ENCODE measurements around the gene LRMDA.

The LRMDA gene

DNA sequence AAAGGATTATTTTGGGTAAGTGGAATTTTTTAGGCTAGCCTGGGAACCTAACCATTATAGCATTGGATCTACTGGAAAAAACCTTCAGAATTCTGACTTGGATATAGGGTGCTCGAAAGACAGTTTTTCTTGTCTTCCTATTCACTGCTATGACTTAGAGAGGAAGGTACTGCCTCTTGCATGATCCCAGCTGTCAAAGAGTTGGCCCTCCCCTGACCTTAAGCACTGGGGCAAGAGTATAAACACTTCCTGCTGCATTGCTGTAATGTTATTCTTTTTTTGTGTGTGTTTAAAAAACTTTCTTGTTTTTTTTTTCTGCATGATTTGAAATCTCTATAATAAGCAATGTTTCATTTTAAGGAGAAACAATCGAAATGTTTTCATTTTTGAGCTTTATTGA lies 113.0 kb downstream of the LRMDA start:
- DNase-seq: no peak

DNA sequence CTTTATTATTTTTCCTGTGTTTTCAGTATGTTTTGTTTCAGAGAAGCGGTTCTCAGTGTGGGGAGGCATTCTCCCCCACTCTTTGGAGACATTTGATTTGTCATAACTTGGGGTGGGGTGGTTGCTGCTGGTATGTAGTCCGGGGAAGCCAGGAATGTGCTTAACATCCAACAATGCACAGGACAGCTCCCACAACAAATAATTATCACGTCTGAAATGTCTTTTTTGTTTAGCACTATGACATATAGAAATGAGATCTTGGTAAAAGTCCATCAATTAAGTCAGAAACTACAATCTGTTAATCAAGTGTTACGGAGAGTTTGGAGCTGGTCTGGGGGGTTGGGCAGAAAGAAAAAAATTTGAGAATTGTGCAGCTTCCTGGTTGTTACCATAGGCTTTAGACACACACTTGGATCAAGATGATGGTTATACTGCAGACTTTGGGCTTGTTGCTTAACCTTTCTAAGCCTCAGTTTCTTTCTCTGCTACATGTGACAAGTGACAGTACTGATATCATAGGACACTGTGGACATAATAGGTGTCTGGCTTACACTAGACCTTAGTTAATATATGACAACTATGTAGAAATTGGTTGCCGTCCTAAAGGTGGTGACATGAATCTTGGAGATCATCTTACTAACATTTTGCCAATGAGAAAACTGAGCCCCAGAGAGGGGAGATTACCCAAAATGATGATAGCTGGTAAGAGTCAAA lies 113.7 kb downstream of the LRMDA start:
- DNase-seq: no peak

DNA sequence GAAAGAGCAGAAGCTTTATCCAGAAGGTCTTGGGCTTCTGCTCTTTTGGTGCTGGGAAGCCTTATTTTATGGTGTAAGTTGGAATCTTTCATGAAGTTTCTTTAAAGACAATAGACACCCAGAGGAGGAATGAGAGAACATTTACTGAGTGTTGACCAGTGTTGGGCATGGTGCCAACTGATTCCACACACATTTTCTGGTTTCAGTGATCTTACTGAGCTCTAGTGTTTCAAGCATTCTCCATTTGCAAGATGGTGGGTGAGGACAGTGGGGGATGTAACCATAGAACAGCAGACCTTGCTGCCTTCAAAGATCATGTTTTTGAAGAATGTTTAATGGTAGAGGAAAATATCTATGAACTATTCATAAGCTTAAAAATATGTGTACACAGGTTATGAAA lies 114.6 kb downstream of the LRMDA start:
- DNase-seq: no peak

DNA sequence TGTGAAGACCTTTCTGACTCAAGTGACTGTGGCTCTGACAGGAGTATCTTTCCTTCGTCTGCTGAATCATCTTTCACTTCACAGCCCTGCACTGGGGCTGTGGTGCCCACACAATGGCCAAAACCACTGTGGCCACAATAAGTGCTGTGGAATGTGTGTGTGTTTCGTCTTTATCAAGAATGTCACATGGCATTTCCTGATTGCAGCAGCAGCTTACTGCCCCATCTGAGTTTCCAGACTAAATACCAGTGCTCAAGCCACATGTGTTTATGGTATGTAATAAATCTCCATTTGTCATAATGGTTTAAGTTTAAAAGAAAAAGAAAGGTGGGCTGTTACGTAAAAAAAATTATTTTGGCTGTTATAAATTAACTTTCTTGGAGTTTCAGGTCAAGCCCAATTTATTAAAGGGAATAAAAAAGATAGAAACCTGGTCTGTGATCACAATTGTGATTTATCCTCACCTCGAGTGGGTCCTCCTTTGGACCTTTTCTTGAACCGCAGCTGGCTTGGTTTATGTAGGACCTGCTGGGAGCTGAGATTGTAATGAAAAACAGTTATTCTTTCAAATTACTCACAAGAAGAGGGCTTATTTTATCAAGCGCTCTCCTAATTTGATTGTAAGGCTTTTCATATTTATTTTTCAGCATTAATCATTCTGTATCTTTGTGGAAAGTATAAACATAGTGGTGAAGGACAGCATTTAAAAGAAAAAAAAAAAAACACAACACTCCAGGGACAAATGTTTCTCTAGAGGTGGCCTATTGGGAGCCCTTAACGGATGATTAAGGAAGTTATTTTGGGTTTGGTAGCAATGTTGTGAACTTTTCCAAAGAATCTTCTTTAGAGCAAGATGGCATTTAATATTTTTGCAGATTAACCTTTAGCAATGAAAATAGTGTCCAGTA lies 116.2 kb downstream of the LRMDA start:
- peak; percentile 29 for DNase-seq

DNA sequence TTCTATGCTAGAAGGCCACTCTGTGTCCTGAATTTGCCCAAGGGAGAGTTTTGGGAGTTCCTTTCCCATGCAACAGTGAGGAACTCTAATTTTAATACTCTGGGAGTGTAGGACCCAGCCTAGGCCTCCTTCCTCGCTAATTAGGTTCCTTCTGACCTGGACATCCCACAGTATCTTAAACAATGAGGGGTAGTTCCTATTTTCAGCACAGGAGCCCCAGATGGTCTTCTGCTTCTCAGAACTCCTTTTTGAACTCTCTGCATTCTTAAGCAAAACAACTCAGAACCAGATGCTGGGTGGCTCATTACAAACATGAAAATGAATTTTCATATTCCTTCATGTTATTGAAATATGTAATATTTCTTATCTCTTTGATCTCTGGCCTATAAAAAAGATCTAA lies 116.9 kb downstream of the LRMDA start:
- no peak for DNase-seq

DNA sequence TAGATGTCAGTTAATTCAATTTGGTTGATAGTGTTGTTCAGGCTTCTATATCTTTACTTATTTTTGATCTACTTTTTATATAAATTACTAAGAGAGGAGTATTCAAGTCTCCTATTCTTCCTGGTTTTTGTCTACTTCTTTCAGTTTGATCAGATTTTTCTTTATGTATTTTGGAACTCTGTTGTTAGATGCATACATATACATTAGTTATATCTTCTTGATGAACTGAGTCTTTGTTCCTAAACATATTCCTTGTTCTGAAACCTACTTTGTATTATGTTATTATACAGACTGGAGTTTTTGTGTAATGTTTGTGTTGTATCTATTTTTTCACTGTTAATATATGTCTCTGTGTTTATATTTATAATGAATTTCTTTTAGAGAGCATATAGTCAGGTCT lies 118.8 kb downstream of the LRMDA start:
- DNase-seq: no peak

DNA sequence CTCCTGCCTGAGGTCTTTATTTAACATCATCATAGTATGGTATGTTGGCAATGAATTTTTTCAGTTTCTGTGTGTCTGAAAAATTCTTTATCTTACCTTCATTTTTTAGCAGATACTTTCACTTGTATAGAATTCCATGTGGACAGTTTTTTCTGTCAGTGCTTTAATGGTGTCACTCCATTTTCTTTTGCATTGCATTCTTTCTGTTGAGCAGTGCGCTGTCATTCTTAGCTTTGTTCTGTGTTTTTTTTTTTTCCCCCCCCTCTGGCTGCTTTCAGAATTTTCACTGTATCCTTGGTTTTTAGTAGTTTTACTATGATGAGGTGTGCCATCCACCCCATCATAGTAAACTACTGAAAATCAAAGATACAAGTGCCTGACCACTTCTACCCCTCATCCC lies 120.7 kb downstream of the LRMDA start:
- DNase-seq: no peak

DNA sequence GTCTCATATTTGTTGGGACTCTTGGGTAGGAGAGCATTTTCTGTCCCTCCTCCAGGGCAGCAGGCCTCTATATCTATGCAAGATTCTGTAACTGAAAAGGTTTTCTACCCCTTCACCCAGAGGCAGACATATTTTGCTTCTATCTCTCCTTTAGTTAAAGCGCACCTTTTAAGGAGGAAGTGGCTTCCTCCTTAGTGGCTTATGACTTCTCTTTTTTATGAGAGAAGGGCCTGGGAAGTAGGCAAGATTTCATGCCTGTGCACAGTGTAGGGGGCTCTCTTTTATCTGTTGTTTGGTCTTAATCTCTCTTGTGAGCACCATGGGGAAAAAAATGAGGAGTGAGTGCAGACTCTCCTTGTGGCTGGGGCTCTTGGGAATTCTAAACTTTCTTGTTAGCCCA lies 122.1 kb downstream of the LRMDA start:
- DNase-seq: no peak

DNA sequence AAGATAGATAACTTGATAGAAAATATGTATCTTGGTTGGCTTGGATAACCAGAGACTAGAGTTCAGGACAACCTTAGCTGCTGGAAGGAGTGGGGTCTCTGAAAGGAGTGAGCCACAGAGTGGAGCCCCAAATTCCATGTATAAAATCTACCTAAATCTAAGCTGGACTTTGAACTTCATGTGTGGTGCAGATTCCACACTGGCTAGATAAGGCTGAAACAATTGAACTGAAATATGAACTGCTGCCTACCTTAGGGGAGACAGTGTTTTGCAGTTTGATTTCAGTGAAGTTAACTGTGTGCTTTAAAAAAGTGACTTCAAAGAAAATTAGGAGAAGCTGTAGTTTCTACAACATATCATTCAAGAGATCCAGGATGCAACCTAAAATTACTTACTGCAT lies 123.9 kb downstream of the LRMDA start:
- DNase-seq: no peak

DNA sequence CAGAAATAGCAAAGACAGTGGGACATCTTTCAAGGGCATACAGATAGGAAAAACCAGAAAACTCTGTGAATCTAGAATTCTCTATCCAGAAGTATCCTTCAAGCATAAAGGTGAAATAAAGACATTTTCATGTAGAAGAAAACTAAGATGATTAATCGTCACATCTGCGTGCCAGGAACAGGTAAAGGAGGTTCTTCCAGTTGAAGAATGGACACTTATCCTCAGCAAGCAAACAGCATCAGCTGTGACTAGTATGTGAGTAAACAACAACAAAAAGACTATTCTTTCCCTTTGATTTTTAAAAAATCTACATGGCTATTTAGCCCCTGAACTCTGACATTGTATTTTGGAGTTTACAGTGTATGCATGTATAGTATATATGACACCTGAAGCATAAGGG lies 124.9 kb downstream of the LRMDA start:
- DNase-seq: no peak

DNA sequence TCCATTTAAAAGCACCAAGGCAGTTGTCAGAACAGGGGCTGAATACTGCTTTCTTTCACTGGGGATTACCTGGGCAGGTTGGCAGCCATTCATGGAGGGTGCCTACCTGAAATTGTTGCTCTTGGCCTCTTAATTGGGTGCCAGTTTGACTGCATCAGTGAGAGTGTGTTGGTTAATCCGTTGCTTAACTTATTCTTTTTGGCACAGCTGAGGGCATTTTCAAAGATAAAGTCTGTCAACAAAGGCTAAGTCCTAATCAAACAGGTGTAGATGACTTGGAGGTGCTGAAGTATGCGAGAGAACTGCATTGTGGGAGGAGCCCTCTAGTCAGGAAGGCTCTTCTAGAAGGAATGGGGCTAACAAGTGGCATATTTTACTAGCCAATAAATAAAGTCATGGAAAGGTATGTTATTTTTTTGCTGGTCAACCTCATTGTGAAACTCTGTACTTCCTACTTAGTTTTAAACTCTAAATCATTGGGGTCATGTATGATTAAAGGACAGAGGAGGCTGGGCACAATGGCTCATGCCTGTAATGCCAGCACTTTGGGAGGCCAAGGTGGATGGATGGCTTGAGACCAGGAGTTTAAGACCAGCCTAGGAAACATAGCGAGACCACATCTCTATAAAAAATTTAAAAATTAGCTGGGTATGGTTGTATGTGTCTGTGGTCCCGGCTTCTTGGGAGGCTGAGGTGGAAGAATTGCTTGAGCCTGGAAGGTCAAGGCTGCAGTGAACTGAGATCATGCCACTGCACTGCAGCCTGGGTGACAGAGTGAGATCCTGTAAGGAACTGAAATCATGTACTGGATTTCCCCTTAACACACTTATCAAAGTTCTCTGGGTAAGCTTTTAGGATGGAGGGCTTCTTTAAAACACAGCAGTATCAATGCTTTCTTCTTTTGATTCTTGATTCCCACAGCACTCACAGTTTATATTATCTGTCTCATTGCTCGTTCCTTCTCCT lies 134.1 kb downstream of the LRMDA start:
- DNase-seq: no peak

DNA sequence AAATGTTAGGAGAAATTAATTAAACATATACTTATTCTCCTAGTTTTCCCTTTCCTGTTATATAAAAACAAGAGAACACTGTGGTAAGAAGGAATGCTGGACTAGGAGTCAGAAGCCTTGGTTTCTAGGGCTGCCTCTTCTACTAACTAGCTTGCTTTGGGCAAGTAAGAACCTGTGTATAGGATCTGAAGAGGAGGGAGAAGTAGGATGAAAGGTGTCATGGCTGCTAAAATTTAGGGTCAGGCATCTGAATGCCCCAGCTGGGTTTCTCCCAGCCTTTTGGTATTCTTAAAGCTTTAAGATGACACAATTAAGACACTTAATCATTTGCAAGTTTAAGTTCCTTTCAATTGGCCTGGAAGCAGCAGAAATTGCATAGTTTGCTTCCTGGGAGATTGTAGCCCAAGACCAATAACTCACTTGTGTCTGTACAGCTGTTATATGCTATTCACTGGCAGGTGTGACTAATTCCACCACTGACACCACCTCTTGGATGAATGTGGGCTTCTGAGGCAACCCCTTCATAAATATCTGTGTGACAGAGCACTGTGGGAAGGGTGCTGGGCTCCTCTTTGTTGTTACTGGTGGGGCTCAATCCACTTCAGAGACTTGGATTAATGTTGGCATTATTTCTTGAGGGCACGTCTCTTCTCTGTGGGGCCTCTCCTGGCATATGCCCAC lies 137.2 kb downstream of the LRMDA start:
- DNase-seq: no peak

DNA sequence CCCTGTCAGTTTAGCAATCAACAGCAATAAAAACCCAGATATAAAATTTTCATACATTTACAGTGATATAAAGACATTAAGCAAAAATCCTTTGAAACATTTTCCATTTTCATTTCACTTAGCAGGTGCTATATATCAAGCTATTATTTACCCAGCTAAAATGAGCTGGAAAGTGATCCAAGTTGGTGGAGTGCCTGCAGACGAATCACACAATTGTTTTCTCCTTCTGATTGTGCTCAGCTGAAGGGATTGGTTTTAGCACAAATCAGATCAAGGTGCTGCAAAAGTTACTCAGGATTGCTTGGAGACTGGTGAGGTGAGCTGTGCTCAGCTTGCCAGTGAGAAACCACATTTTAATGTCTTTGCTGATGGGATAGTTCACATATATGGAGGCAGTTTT lies 138.1 kb downstream of the LRMDA start:
- no peak for DNase-seq

DNA sequence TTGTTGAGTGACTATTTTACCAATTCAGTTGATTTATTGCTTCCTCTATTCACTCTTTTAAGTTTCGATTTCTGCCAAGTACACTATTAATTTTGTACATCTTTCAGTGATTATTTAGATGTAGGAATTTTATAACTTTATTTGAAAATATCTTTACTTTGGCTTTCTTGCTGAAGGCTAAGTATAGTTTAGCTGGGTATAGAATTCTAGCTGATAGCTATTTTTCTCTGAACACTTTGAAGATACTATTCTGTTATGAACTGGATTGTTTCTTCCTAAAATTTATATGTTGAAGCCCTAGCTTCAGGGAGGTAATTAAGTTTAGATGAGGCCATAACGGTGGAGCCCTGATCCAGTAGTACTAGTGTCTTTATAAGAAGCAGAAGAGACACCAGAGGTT lies 141.1 kb downstream of the LRMDA start:
- DNase-seq: no peak

DNA sequence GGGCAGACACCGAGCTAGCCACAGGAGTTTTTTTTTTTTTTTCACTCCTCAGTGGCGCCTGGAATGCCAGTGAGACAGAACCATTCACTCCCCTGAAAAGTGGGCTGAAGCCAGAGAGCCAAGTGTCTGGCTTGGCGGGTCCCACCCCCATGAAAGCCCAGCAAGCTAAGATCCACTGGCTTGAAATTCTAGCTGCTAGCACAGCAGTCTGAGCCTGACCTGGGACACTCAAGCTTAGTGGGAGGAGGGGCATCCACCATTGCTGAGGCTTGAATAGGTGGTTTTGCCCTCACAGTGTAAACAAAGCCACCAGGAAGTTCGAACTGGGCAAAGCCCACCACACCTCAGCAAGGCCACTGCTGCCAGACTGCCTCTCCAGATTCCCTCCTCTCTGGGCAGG lies 144.5 kb downstream of the LRMDA start:
- no peak for DNase-seq

DNA sequence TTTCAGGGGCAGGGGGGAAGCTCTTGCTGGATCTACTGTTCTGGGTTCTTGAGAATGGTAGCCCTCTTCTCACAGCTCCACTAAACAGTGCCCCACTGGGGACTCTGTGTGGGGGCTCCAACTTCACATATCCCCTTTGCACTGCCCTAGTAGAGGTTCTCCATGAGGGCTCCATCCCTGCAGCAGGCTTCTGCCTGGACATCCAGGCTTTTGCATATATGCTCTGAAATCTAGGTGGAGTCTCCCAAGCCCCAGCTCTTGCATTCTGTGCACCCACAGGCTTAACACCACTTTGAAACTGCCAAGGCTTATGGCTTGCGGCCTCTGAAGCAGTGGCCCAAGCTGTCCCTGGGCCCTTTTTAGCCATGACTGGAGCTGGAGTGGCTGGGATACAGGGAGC lies 150.7 kb downstream of the LRMDA start:
- DNase-seq: no peak

DNA sequence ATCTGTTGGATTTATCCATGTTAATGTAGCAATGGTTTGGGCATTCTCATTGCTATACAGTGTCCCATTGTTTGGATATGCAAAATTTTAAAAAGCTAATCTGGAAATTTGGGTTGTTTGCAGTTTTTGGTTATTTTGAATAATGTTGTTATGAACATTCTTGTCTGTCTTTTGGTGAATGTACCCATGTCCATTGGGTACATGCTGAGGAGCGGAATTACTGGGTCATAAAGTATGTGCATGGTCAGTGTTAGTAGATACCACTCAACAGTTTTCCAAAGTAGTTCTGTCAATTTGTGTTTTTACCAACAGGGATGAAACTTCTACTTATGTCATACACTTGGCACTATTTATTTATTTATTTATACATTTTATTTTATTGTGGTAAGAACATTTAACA lies 153.9 kb downstream of the LRMDA start:
- DNase-seq: no peak

DNA sequence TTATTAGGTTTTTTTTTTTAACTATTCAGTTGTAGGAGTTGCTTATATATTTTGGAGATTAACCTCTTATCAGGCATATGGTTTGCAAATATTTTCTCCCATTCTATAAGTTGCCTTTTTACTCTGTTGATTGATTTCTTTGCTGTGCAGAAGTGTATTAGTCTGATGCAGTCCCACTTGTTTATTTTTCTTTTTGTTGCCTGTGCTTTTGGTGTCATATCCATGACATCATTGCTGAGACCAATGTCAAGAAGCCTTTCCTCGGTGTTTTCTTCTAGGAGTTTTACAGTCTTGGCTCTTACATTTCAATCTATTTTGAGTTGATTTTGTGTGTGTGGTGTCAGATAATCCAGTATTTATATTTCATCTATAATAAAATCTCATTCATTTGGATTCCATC lies 155.4 kb downstream of the LRMDA start:
- DNase-seq: no peak

DNA sequence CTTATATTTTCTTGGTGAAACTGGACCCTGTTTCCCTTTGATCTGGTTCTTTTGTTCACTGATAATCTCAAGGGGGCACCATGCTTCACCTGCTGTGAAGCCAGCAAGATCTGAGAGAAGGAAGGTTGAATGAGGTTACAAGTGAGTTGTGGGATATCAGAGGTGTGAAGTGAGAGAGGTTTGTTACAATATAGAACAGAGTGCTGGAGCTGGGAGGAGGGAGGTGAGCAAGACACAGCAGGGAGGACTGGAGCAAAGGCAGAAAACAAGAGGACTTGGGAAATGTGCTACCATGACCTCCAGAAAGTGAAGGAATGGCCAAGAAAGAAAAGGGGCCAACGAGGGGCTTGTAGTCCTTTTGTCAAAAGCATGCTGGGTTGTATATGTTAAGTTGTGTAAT lies 156.6 kb downstream of the LRMDA start:
- DNase-seq: no peak

DNA sequence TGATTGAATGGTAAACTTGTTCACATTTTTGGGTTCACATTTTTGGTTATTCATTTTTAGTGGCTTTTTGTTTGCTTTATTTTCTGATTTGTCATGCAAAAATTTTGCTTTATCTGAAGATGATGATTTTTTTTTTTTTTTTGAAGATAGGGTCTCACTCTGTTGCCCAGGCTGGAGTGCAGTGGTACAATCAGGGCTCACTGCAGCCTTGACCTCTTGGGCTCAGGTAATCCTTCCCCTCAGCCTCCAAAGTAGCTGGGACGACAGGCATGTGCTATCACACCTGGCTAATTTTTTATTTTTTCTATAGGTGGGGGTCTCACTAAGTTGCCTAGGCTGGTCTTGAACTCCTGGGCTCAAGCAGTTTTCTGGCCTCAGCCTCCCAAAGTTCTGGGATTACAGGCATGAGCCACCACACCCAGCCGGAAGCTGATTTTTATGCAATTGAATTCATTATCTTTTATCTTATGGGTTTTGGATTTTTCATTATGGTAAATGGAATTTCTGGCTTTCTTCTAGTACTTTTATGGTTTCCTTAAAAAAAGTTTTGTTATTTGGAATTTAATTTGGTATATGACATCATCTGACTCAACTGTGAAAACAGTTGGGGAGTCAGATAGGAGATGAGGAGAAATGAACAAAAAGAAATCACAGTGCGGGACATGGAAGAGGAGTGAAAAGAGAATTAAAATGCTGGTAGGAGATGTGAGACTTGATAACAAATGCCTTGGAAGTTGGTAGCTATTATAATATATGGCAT lies 158.7 kb downstream of the LRMDA start:
- no peak for DNase-seq

DNA sequence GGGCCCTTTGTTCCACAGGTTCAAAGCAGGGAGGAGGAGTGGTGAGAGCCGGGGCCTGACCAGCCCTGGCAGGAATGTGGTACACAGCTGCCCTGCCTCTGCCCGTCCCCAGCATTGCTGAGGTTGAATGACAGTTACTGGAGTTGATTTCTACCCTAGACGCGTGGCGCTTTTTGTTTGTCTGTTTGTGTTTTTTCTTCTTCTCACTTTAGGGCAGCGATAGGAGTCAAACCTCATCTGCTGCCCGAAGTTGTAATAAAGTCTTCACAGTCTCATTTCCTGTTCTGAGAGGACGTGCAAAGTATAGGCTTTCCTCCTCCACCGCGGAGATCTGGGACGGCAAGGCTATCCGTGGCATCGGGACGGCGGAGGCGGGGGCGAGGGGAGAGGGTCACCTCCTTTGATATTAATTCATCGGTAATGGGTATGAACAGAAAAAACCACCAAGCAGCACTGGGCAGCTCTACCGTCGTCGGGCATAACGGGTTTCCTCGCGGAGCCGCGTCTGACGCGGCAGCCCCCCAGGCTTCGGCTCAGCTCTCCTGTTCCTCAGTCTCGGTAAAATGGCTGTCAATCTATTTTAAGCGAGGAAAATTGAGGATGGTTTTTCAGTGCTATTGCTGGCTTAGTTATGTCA lies 160.8 kb downstream of the LRMDA start:
- no peak for DNase-seq
